ENCODE data around the gene AKT1. TPM values are rescaled to one million over a fixed set of nuclear protein-coding genes. Genes with fewer than 3 reads are reported as not detected.

The AKT1 gene
- total and polyA plus RNA-seq, 2 of the 13 experiments (the other 11 are each of a cell fraction or from before 2014, with no cell fraction given), result 96.2 to 116 TPM

GRCh38 chr14:104820669-104821228, 25.2 kb upstream of the AKT1 start (continued):
- TF ChIP-seq, protein P1, sequence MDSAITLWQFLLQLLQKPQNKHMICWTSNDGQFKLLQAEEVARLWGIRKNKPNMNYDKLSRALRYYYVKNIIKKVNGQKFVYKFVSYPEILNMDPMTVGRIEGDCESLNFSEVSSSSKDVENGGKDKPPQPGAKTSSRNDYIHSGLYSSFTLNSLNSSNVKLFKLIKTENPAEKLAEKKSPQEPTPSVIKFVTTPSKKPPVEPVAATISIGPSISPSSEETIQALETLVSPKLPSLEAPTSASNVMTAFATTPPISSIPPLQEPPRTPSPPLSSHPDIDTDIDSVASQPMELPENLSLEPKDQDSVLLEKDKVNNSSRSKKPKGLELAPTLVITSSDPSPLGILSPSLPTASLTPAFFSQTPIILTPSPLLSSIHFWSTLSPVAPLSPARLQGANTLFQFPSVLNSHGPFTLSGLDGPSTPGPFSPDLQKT (CRISPR knock-in tag; IDR thresholded peaks at IDR 0.05; ENCODE audit: borderline replicate concordance), result no peak
- TF ChIP-seq NFYC (CRISPR knock-in tag; IDR thresholded peaks at IDR 0.05) (no peak), ZNF839 (CRISPR knock-in tag; IDR thresholded peaks at IDR 0.05; ENCODE audit: borderline replicate concordance) (0 out of 2 replicates have a peak, but pooled peaks have one; percentile 74), MZF1 (CRISPR knock-in tag; IDR thresholded peaks at IDR 0.05; ENCODE audit: borderline replicate concordance) (no peak), ZNF556 (CRISPR knock-in tag; IDR thresholded peaks at IDR 0.05; ENCODE audit: borderline replicate concordance) (peak; percentile 79; the same call in 1 of the 2 replicates), ERF (CRISPR knock-in tag; IDR thresholded peaks at IDR 0.05) (0 out of 2 replicates have a peak, but pooled peaks have one; percentile 31), ZNF121 (CRISPR knock-in tag; IDR thresholded peaks at IDR 0.05) (no peak), ARHGAP35 (CRISPR knock-in tag; IDR thresholded peaks at IDR 0.05; ENCODE audit: borderline replicate concordance) (no peak), SMAD9 (CRISPR knock-in tag; IDR thresholded peaks at IDR 0.05) (no peak), PLRG1 (conservative IDR thresholded peaks at IDR 0.05) (no peak), MEIS2 (CRISPR knock-in tag; IDR thresholded peaks at IDR 0.05) (no peak; the same call in 1 of the 2 replicates), ZFP37 (CRISPR knock-in tag; IDR thresholded peaks at IDR 0.05; ENCODE audit: borderline replicate concordance) (no peak), STAT5B (CRISPR knock-in tag; IDR thresholded peaks at IDR 0.05) (peak; percentile 22; the same call in 1 of the 2 replicates), ZNF691 (CRISPR knock-in tag; IDR thresholded peaks at IDR 0.05; ENCODE audit: borderline replicate concordance, low read depth) (peak; percentile 85; the same call in 1 of the 2 replicates), ZNF768 (CRISPR knock-in tag; IDR thresholded peaks at IDR 0.05) (peak; percentile 79), IRF1 (CRISPR knock-in tag; IDR thresholded peaks at IDR 0.05; ENCODE audit: low read depth) (no peak), ZNF20 (CRISPR knock-in tag; IDR thresholded peaks at IDR 0.05) (no peak), ZNF737 (CRISPR knock-in tag; IDR thresholded peaks at IDR 0.05; ENCODE audit: borderline replicate concordance) (no peak), ZNF292 (CRISPR knock-in tag; IDR thresholded peaks at IDR 0.05; ENCODE audit: borderline replicate concordance, low read depth) (peak; percentile 70; the same call in 1 of the 2 replicates)
- TF ChIP-seq, protein P2, sequence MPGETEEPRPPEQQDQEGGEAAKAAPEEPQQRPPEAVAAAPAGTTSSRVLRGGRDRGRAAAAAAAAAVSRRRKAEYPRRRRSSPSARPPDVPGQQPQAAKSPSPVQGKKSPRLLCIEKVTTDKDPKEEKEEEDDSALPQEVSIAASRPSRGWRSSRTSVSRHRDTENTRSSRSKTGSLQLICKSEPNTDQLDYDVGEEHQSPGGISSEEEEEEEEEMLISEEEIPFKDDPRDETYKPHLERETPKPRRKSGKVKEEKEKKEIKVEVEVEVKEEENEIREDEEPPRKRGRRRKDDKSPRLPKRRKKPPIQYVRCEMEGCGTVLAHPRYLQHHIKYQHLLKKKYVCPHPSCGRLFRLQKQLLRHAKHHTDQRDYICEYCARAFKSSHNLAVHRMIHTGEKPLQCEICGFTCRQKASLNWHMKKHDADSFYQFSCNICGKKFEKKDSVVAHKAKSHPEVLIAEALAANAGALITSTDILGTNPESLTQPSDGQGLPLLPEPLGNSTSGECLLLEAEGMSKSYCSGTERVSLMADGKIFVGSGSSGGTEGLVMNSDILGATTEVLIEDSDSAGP (CRISPR knock-in tag; IDR thresholded peaks at IDR 0.05; ENCODE audit: borderline replicate concordance), result peak; percentile 18; the same call in 1 of the 2 replicates
- TF ChIP-seq, protein P3, sequence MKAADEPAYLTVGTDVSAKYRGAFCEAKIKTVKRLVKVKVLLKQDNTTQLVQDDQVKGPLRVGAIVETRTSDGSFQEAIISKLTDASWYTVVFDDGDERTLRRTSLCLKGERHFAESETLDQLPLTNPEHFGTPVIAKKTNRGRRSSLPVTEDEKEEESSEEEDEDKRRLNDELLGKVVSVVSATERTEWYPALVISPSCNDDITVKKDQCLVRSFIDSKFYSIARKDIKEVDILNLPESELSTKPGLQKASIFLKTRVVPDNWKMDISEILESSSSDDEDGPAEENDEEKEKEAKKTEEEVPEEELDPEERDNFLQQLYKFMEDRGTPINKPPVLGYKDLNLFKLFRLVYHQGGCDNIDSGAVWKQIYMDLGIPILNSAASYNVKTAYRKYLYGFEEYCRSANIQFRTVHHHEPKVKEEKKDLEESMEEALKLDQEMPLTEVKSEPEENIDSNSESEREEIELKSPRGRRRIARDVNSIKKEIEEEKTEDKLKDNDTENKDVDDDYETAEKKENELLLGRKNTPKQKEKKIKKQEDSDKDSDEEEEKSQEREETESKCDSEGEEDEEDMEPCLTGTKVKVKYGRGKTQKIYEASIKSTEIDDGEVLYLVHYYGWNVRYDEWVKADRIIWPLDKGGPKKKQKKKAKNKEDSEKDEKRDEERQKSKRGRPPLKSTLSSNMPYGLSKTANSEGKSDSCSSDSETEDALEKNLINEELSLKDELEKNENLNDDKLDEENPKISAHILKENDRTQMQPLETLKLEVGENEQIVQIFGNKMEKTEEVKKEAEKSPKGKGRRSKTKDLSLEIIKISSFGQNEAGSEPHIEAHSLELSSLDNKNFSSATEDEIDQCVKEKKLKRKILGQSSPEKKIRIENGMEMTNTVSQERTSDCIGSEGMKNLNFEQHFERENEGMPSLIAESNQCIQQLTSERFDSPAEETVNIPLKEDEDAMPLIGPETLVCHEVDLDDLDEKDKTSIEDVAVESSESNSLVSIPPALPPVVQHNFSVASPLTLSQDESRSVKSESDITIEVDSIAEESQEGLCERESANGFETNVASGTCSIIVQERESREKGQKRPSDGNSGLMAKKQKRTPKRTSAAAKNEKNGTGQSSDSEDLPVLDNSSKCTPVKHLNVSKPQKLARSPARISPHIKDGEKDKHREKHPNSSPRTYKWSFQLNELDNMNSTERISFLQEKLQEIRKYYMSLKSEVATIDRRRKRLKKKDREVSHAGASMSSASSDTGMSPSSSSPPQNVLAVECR (CRISPR knock-in tag; IDR thresholded peaks at IDR 0.05; ENCODE audit: borderline replicate concordance), result peak; percentile 51; the same call in 1 of the 2 replicates
